GM23338 (cell line): ENCODE data around the gene GNAS. TPM values are rescaled to one million over a fixed set of nuclear protein-coding genes. Genes with fewer than 3 reads are reported as not detected.

Source experiments
- ATAC-seq: fragments of 200-7000 bp; cut with Tn5 transposase; 3 replicates; pipeline ENCODE4 v1.9.1; 2020
- DNase-seq: peaks from one replicate; pipeline ENCODE4 v3.0.0-alpha.2; 2015; ENCODE audit warnings: low spot score
- H2AFZ ChIP-seq: fragments of 200-600 bp; sonication (generic); 2 replicates; pipeline ENCODE4 v1.8.0; 2016; ENCODE audit warnings: antibody characterized with exemption, mild to moderate bottlenecking, moderate library complexity
- H3F3A ChIP-seq: fragments of 200-600 bp; sonication (generic); replicated peaks from 2 replicates; pipeline ENCODE4 v1.8.0; 2017; ENCODE audit warnings: antibody characterized with exemption, mixed run types, low read depth
- H3K27ac ChIP-seq: fragments of 200-600 bp; sonication (generic); 2 replicates; pipeline ENCODE4 v1.6.1; 2016; ENCODE audit warnings: low read depth
- H3K27me3 ChIP-seq: fragments of 200-600 bp; sonication (generic); 2 replicates; pipeline ENCODE4 v1.8.0; 2016; ENCODE audit warnings: mild to moderate bottlenecking, mixed run types, moderate library complexity; ENCODE audit not compliant: insufficient read depth
- H3K36me3 ChIP-seq: fragments of 200-600 bp; sonication (generic); 2 replicates; pipeline ENCODE4 v1.8.0; 2016; ENCODE audit warnings: mild to moderate bottlenecking; ENCODE audit not compliant: insufficient read depth
- H3K4me1 ChIP-seq: fragments of 200-600 bp; sonication (generic); 2 replicates; pipeline ENCODE4 v1.8.0; 2016; ENCODE audit warnings: mild to moderate bottlenecking, moderate library complexity; ENCODE audit not compliant: insufficient read depth
- H3K4me2 ChIP-seq: fragments of 200-600 bp; sonication (generic); 2 replicates; pipeline ENCODE4 v1.7.1; 2017; ENCODE audit warnings: mixed run types
- H3K4me3 ChIP-seq: fragments of 200-600 bp; sonication (generic); 2 replicates; pipeline ENCODE4 v1.6.1; 2016; ENCODE audit warnings: mixed run types
- H3K79me2 ChIP-seq: fragments of 200-600 bp; sonication (generic); replicated peaks from 2 replicates; pipeline ENCODE4 v1.8.0; 2017; ENCODE audit warnings: mild to moderate bottlenecking; ENCODE audit not compliant: insufficient read depth
- H3K9me2 ChIP-seq: fragments of 200-600 bp; sonication (generic); 2 replicates; pipeline ENCODE4 v1.8.0; 2017; ENCODE audit not compliant: insufficient read depth
- H4K20me1 ChIP-seq: fragments of 200-600 bp; sonication (generic); replicated peaks from 2 replicates; pipeline ENCODE4 v1.8.0; 2017; ENCODE audit warnings: mild to moderate bottlenecking; ENCODE audit not compliant: insufficient read depth
- H3K27ac Mint-ChIP-seq: 2 replicates; pipeline ENCODE4 v1.8.0; 2020; ENCODE audit warnings: inconsistent platforms, mild to moderate bottlenecking, moderate library complexity, mixed read lengths
- H3K27me3 Mint-ChIP-seq: 3 replicates; pipeline ENCODE4 v1.8.0; 2022; ENCODE audit warnings: low read depth, mild to moderate bottlenecking, moderate library complexity, mixed read lengths, inconsistent platforms; ENCODE audit not compliant: insufficient read depth, poor library complexity
- H3K36me3 Mint-ChIP-seq: 3 replicates; pipeline ENCODE4 v1.8.0; 2021; ENCODE audit warnings: low read depth, mild to moderate bottlenecking, inconsistent platforms, moderate library complexity, mixed read lengths
- H3K4me1 Mint-ChIP-seq: 3 replicates; pipeline ENCODE4 v1.8.0; 2020; ENCODE audit warnings: mild to moderate bottlenecking, inconsistent platforms, mixed read lengths
- H3K4me3 Mint-ChIP-seq: 3 replicates; pipeline ENCODE4 v1.8.0; 2021; ENCODE audit warnings: moderate library complexity, mild to moderate bottlenecking, inconsistent platforms, mixed read lengths
- H3K9me3 Mint-ChIP-seq: 3 replicates; pipeline ENCODE4 v1.8.0; 2020; ENCODE audit warnings: moderate library complexity, mild to moderate bottlenecking, inconsistent platforms, mixed read lengths
- ZNF114 ChIP-seq: fragments of 250-450 bp; sonication (Bioruptor Pico); IDR thresholded peaks from 2 replicates; pipeline ENCODE4 v1.5.0; 2020; ENCODE audit warnings: mild to moderate bottlenecking, moderate library complexity
- polyA plus RNA-seq: library from polyadenylated mRNA; unstranded; fragments of >200 nt; fragmentation: Nextera tagmentation; extraction: Ambion mirVana; gene quantifications from 2 replicates; pipeline ENCODE4 v1.2.1, GENCODE V29; 2016
- total RNA-seq: library from RNA; depleted of rRNA; stranded (reverse); fragments of >200 nt; shearing (Covaris generic); gene quantifications from 2 replicates; pipeline ENCODE4 v1.2.3, GENCODE V29; 2014
- TF ChIP-seq, protein P1 (sequence below): fragments of 250-450 bp; sonication (Bioruptor Pico); IDR thresholded peaks from 2 replicates; pipeline ENCODE4 v1.5.0; 2020; ENCODE audit warnings: mild to moderate bottlenecking, moderate library complexity
- TF ChIP-seq, protein P2 (sequence below): IDR thresholded peaks from one replicate; pipeline ENCODE4 v1.6.1; 2018; ENCODE audit warnings: antibody characterized with exemption; ENCODE audit not compliant: unreplicated experiment
- TF ChIP-seq, protein P3 (sequence below), 2 experiments: fragments of 200-600 bp in 1 of 2; sonication (generic) in 1 of 2; conservative IDR thresholded peaks; 2 replicates each; pipeline versions ENCODE4 v1.5.1 to v1.6.1; 2016 to 2017; ENCODE audit warnings: antibody characterized with exemption in 2 of 2, low read depth in 2 of 2, mild to moderate bottlenecking in 2 of 2, moderate library complexity in 1 of 2

GNAS gene
- total and polyA plus RNA-seq, 2 experiments from 2014 or later: 917 to 1,042 TPM

GRCh38 chr20:58867211-58867610, 14.7 kb downstream of the GNAS start (continued):
- TF ChIP-seq, protein P1, sequence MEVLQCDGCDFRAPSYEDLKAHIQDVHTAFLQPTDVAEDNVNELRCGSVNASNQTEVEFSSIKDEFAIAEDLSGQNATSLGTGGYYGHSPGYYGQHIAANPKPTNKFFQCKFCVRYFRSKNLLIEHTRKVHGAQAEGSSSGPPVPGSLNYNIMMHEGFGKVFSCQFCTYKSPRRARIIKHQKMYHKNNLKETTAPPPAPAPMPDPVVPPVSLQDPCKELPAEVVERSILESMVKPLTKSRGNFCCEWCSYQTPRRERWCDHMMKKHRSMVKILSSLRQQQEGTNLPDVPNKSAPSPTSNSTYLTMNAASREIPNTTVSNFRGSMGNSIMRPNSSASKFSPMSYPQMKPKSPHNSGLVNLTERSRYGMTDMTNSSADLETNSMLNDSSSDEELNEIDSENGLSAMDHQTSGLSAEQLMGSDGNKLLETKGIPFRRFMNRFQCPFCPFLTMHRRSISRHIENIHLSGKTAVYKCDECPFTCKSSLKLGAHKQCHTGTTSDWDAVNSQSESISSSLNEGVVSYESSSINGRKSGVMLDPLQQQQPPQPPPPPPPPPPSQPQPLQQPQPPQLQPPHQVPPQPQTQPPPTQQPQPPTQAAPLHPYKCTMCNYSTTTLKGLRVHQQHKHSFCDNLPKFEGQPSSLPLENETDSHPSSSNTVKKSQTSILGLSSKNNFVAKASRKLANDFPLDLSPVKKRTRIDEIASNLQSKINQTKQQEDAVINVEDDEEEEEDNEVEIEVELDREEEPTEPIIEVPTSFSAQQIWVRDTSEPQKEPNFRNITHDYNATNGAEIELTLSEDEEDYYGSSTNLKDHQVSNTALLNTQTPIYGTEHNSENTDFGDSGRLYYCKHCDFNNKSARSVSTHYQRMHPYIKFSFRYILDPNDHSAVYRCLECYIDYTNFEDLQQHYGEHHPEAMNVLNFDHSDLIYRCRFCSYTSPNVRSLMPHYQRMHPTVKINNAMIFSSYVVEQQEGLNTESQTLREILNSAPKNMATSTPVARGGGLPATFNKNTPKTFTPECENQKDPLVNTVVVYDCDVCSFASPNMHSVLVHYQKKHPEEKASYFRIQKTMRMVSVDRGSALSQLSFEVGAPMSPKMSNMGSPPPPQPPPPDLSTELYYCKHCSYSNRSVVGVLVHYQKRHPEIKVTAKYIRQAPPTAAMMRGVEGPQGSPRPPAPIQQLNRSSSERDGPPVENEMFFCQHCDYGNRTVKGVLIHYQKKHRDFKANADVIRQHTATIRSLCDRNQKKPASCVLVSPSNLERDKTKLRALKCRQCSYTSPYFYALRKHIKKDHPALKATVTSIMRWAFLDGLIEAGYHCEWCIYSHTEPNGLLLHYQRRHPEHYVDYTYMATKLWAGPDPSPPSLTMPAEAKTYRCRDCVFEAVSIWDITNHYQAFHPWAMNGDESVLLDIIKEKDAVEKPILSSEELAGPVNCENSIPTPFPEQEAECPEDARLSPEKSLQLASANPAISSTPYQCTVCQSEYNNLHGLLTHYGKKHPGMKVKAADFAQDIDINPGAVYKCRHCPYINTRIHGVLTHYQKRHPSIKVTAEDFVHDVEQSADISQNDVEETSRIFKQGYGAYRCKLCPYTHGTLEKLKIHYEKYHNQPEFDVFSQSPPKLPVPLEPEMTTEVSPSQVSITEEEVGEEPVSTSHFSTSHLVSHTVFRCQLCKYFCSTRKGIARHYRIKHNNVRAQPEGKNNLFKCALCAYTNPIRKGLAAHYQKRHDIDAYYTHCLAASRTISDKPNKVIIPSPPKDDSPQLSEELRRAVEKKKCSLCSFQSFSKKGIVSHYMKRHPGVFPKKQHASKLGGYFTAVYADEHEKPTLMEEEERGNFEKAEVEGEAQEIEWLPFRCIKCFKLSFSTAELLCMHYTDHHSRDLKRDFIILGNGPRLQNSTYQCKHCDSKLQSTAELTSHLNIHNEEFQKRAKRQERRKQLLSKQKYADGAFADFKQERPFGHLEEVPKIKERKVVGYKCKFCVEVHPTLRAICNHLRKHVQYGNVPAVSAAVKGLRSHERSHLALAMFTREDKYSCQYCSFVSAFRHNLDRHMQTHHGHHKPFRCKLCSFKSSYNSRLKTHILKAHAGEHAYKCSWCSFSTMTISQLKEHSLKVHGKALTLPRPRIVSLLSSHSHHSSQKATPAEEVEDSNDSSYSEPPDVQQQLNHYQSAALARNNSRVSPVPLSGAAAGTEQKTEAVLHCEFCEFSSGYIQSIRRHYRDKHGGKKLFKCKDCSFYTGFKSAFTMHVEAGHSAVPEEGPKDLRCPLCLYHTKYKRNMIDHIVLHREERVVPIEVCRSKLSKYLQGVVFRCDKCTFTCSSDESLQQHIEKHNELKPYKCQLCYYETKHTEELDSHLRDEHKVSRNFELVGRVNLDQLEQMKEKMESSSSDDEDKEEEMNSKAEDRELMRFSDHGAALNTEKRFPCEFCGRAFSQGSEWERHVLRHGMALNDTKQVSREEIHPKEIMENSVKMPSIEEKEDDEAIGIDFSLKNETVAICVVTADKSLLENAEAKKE (CRISPR knock-in tag): no peak

DNA sequence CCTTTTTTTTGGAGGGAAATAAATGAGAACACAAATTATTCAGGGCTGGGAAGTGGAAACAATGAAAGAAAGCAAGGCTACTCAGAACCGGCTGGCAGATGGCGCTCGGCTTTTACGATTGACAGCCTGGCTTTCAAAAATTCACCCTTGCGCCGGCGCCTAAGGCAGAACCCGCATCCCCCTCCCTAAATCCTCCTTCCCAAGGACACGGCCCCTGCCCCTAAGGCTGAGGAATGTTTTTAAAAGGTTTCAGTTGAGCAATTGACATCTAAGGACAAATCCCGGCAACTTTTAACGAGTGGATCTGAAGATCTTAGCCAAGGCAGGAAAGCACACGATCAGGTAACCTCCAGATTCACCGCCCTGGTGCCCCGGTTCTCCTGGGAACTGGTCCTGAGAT, 16.3 kb downstream of the GNAS start:
- Histone ChIP-seq H3K27me3 (no peaks in the 10 kb centered on the region), H3K27ac (peak overlapping the region; percentile 42; the same call in 1 of the 2 replicates), H4K20me1 (no peaks in the 10 kb centered on the region; the same call in 1 of the 2 replicates), H3K79me2 (no peaks in the 10 kb centered on the region; the same call in 1 of the 2 replicates), H2AFZ (no peak overlapping the region), H3K36me3 (no peaks in the 10 kb centered on the region), H3F3A (no peaks in the 10 kb centered on the region; the same call in 1 of the 2 replicates), H3K4me1 (peaks cover 14% of the 10 kb centered on the region), H3K9me2 (no peaks in the 10 kb centered on the region), H3K4me2 (no peak overlapping the region), H3K4me3 (no peak overlapping the region)
- ATAC-seq (peak; percentile 34), DNase-seq (peak; percentile 57)
- H3K4me1 Mint-ChIP-seq: peaks cover 13% of the 10 kb centered on the region
- peaks cover 4% of the 10 kb centered on the region for H3K27me3 Mint-ChIP-seq
- H3K4me3 Mint-ChIP-seq: no peak overlapping the region
- no peak overlapping the region for H3K27ac Mint-ChIP-seq
- no peaks in the 10 kb centered on the region for H3K9me3 Mint-ChIP-seq
- TF ChIP-seq, protein P2, sequence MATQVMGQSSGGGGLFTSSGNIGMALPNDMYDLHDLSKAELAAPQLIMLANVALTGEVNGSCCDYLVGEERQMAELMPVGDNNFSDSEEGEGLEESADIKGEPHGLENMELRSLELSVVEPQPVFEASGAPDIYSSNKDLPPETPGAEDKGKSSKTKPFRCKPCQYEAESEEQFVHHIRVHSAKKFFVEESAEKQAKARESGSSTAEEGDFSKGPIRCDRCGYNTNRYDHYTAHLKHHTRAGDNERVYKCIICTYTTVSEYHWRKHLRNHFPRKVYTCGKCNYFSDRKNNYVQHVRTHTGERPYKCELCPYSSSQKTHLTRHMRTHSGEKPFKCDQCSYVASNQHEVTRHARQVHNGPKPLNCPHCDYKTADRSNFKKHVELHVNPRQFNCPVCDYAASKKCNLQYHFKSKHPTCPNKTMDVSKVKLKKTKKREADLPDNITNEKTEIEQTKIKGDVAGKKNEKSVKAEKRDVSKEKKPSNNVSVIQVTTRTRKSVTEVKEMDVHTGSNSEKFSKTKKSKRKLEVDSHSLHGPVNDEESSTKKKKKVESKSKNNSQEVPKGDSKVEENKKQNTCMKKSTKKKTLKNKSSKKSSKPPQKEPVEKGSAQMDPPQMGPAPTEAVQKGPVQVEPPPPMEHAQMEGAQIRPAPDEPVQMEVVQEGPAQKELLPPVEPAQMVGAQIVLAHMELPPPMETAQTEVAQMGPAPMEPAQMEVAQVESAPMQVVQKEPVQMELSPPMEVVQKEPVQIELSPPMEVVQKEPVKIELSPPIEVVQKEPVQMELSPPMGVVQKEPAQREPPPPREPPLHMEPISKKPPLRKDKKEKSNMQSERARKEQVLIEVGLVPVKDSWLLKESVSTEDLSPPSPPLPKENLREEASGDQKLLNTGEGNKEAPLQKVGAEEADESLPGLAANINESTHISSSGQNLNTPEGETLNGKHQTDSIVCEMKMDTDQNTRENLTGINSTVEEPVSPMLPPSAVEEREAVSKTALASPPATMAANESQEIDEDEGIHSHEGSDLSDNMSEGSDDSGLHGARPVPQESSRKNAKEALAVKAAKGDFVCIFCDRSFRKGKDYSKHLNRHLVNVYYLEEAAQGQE: no peak
- TF ChIP-seq, protein P3, sequence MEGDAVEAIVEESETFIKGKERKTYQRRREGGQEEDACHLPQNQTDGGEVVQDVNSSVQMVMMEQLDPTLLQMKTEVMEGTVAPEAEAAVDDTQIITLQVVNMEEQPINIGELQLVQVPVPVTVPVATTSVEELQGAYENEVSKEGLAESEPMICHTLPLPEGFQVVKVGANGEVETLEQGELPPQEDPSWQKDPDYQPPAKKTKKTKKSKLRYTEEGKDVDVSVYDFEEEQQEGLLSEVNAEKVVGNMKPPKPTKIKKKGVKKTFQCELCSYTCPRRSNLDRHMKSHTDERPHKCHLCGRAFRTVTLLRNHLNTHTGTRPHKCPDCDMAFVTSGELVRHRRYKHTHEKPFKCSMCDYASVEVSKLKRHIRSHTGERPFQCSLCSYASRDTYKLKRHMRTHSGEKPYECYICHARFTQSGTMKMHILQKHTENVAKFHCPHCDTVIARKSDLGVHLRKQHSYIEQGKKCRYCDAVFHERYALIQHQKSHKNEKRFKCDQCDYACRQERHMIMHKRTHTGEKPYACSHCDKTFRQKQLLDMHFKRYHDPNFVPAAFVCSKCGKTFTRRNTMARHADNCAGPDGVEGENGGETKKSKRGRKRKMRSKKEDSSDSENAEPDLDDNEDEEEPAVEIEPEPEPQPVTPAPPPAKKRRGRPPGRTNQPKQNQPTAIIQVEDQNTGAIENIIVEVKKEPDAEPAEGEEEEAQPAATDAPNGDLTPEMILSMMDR (conservative IDR thresholded peaks at IDR 0.05; ENCODE audit: low read depth in 2 of 2): peak; percentile 29 to 54; a peak in 3 of 4 replicates
- TF ChIP-seq ZNF114 (CRISPR knock-in tag): no peak
- H3K36me3 Mint-ChIP-seq: peaks cover 29% of the 10 kb centered on the region
